Spinal cord (tissue), 10 donors: ENCODE results near the gene MAGEF1. TPM values are rescaled to one million over a fixed set of nuclear protein-coding genes. Genes with fewer than 3 reads are reported as not detected.

Experiments used
- DNase-seq, 6 donors: peaks; one replicate each; pipeline versions ENCODE4 v3.0.0 to v3.0.0-alpha.2; 2013 to 2015; ENCODE audit warnings: low spot score in 6 of 6, low read depth in 4 of 6
- H3K27ac ChIP-seq: one replicate; pipeline ENCODE4 v1.5.1; 2013; ENCODE audit warnings: low read depth, low read length, control low read depth
- H3K27me3 ChIP-seq: one replicate; pipeline ENCODE4 v1.6.1; 2013; ENCODE audit warnings: low read length; ENCODE audit not compliant: control insufficient read depth, insufficient read depth
- H3K36me3 ChIP-seq: one replicate; pipeline ENCODE4 v1.6.1; 2013; ENCODE audit warnings: low read length; ENCODE audit not compliant: control insufficient read depth, insufficient read depth
- H3K4me1 ChIP-seq: one replicate; pipeline ENCODE4 v1.6.1; 2013; ENCODE audit warnings: low read length; ENCODE audit not compliant: control insufficient read depth, insufficient read depth
- H3K4me3 ChIP-seq: one replicate; pipeline ENCODE4 v1.5.1; 2013; ENCODE audit warnings: low read depth, low read length, control low read depth
- H3K9me3 ChIP-seq: one replicate; pipeline ENCODE4 v1.6.1; 2013; ENCODE audit warnings: low read length; ENCODE audit not compliant: control insufficient read depth, insufficient read depth
- WGBS: methylation state at CpG from one replicate; pipeline ENCODE4 v1.1.5; 2013; ENCODE audit warnings: missing lambda C conversion rate; ENCODE audit not compliant: insufficient coverage; 5-methylcytosine and 5-hydroxymethylcytosine counted together
- polyA plus RNA-seq, 2 donors: library from polyadenylated mRNA; unstranded; fragments of 120-200 nt; gene quantifications; one replicate each; pipeline ENCODE4 v1.2.1, GENCODE V29; 2013; ENCODE audit not compliant: insufficient read length in 2 of 2
- total RNA-seq, 2 donors: library from RNA; depleted of rRNA in 1 of 2; stranded (reverse); fragments of 120-200 nt in 1 of 2; fragments of >200 nt in 1 of 2; gene quantifications; one replicate each; pipeline versions ENCODE4 v1.2.3 to v1.2.4, GENCODE V29; 2013 to 2014
- donor health status: healthy.

The MAGEF1 gene
- total and polyA plus RNA-seq, 4 donors, result 29.8 to 97.2 (median 64.8) TPM

- Histone ChIP-seq H3K36me3 (no peaks in the 10 kb centered on the region), H3K9me3 (no peaks in the 10 kb centered on the region), H3K4me1 (peaks cover 59% of the 10 kb centered on the region), H3K27ac (no peak overlapping the region), H3K4me3 (no peak overlapping the region), H3K27me3 (no peaks in the 10 kb centered on the region)
- WGBS, result 63% methylated on average over 14 of the region's 16 CpGs
- DNase-seq, result peak in 1 of 6 donors; percentile 41
These were observed 18.6 kb downstream of the MAGEF1 start for GRCh38 chr3:184693011-184693975.

DNA sequence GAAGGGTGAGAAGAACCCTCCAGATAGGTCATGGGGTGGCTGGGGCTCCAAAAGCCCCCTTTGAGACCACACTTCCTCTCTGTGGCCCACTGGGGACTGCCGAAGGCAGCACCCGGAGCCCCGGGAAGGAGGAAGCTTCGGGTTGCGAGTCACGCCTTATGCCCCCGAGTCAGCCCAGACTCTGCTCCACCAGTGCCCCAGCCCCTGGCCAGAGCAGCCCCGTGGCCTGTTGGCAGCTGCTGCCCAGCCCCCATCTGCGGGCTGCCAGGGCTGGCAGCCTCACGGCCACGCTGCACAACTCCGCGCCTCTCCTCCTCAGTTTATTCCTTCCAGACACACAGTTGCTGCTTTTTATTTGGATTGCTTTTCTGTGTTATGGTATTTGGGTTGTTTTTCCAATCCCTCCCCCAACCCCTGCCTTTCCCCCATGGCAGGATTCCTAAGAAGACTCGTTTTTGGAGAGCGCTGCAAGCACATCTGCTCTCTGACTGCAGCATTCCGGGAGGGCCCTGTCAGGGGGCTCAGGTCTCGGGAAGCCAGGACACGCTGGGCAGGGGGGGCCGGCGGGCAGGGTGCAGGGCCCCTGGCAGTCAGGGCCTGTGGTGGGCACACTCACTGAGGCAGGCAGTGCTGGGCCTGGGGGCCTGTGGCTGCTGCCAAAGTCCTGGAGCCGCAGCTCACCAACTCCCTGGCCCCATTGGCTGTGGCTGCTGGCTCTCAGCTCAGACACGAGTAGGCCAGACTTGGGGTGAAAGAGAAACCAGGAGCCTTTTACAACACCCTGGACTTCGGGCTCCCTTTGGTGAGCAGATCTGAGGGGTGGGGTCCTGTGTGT is 20.2 kb downstream of the MAGEF1 start:
- no peaks in the 10 kb centered on the region for H3K36me3 ChIP-seq
- peak overlapping the region; percentile 54 for H3K27ac ChIP-seq
- no peaks in the 10 kb centered on the region for H3K9me3 ChIP-seq
- no peaks in the 10 kb centered on the region for H3K27me3 ChIP-seq
- 31% methylated on average over 18 of the region's 23 CpGs for WGBS
- peak in 1 of 6 donors; percentile 73 for DNase-seq
- H3K4me3 ChIP-seq, result no peak overlapping the region
- H3K4me1 ChIP-seq, result peaks cover 71% of the 10 kb centered on the region

- WGBS, result 81% methylated on average over 11 of the region's 16 CpGs
- H3K9me3 ChIP-seq, result no peaks in the 10 kb centered on the region
- H3K27me3 ChIP-seq, result no peaks in the 10 kb centered on the region
- no peaks in the 10 kb centered on the region for H3K36me3 ChIP-seq
- no peak for DNase-seq
- H3K27ac ChIP-seq, result no peak overlapping the region
- peaks cover 75% of the 10 kb centered on the region for H3K4me1 ChIP-seq
- no peak overlapping the region for H3K4me3 ChIP-seq
These were observed 21.5 kb downstream of the MAGEF1 start for GRCh38 chr3:184690192-184690883.

DNA sequence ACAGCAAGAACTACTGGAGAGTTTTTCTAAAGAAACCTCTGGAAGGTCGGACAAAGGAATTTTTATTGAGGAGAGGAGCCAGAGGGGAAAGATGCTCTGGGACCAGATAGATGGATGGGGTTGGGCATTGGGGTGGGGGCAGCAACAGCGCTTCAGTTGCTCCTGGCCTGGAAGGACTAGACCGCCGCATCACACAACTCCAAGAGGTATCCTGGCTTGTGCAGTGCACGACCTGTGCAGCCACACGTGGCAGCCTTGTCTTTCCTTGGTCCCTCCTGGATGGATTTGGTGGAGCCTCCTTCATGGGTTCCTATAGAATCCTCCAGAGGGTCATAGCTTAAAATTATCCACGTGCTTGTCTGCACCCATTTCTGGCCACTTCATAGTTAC is 23.0 kb downstream of the MAGEF1 start:
- H3K36me3 ChIP-seq, result no peaks in the 10 kb centered on the region
- no peaks in the 10 kb centered on the region for H3K27me3 ChIP-seq
- no peak for DNase-seq
- H3K4me1 ChIP-seq, result peaks cover 66% of the 10 kb centered on the region
- no peaks in the 10 kb centered on the region for H3K9me3 ChIP-seq
- no peak overlapping the region for H3K4me3 ChIP-seq
- 69% methylated on average over 6 of the region's 7 CpGs for WGBS
- peak overlapping the region; percentile 57 for H3K27ac ChIP-seq

DNA sequence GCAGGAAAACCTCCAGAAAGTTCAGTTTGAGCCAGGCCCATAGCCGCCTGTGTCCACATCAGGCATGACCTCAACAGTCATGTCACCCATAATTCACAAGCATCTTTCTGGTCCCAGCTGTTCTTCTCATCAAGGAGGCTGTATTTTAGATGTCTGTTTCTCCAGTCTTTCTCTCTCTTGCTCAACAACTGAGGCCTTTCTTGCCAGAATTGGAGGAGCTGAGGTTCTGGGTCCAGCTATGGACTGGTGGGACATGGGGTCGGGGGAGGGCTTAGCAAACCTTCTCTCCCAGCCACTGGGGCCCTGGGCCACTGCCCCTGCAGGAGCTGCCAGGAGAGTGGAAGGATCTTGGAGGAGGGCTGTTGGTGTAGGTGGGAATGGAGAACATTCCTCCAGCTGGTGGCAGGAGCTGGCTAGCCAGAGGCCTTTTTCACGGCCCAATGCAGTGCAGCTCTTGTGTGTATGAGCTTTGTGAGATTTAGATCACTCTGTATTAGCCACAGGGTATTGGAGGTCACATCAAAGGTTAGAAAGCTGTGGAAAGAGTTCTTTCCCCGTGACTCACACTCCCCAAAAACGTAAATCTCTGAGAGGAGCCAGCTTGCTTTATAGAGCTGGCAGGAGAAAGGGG is 23.5 kb downstream of the MAGEF1 start:
- Histone ChIP-seq H3K4me3 (no peak overlapping the region), H3K27ac (peak overlapping the region; percentile 57), H3K9me3 (no peaks in the 10 kb centered on the region), H3K27me3 (no peaks in the 10 kb centered on the region), H3K4me1 (peaks cover 62% of the 10 kb centered on the region), H3K36me3 (no peaks in the 10 kb centered on the region)
- no peak for DNase-seq
- 63% methylated on average over 1 of the region's 5 CpGs for WGBS

- H3K27ac ChIP-seq, result peak overlapping the region; percentile 47
- H3K9me3 ChIP-seq, result no peaks in the 10 kb centered on the region
- H3K27me3 ChIP-seq, result no peaks in the 10 kb centered on the region
- DNase-seq, result peak in 1 of 6 donors; percentile 35
- H3K4me1 ChIP-seq, result peaks cover 54% of the 10 kb centered on the region
- no peaks in the 10 kb centered on the region for H3K36me3 ChIP-seq
- 70% methylated on average over 11 of the region's 17 CpGs for WGBS
- H3K4me3 ChIP-seq, result no peak overlapping the region
These were observed 24.4 kb downstream of the MAGEF1 start for GRCh38 chr3:184687363-184688015.

GRCh38 chr3:184685646-184686045 is 26.2 kb downstream of the MAGEF1 start:
- DNase-seq, result peak in 2 of 6 donors; percentile 53 to 63
- peak overlapping the region; percentile 26 for H3K27ac ChIP-seq
- H3K4me3 ChIP-seq, result no peak overlapping the region
- H3K9me3 ChIP-seq, result no peaks in the 10 kb centered on the region
- H3K36me3 ChIP-seq, result no peaks in the 10 kb centered on the region
- peaks cover 41% of the 10 kb centered on the region for H3K4me1 ChIP-seq
- no peaks in the 10 kb centered on the region for H3K27me3 ChIP-seq
- WGBS, result 18% methylated on average over 2 of the region's 4 CpGs

GRCh38 chr3:184685055-184685454 is 26.8 kb downstream of the MAGEF1 start:
- Histone ChIP-seq H3K9me3 (no peaks in the 10 kb centered on the region), H3K27me3 (no peaks in the 10 kb centered on the region), H3K36me3 (no peaks in the 10 kb centered on the region), H3K4me1 (peaks cover 35% of the 10 kb centered on the region), H3K27ac (no peak overlapping the region), H3K4me3 (no peak overlapping the region)
- 86% methylated on average over 2 of the region's 4 CpGs for WGBS
- no peak for DNase-seq
